Immature natural killer cell (primary cell): Measurements from ENCODE around the gene FAM120B. TPM values are rescaled to one million over a fixed set of nuclear protein-coding genes. Genes with fewer than 3 reads are reported as not detected.

ENCODE experiments used
- DNase-seq, 3 donors: peaks; one replicate each; pipeline ENCODE4 v3.0.0; 2022; ENCODE audit warnings: mixed read lengths in 1 of 3
- H3K27ac Mint-ChIP-seq, 6 donors: one replicate each; pipeline ENCODE4 v1.8.0; 2020; ENCODE audit warnings: mixed read lengths in 6 of 6, mild to moderate bottlenecking in 5 of 6, inconsistent platforms in 4 of 6, moderate library complexity in 3 of 6
- H3K27me3 Mint-ChIP-seq, 3 donors: one replicate each; pipeline ENCODE4 v1.8.0; 2020 to 2021; ENCODE audit warnings: low read depth in 3 of 3, mild to moderate bottlenecking in 3 of 3, mixed read lengths in 3 of 3, moderate library complexity in 3 of 3, inconsistent platforms in 1 of 3
- H3K36me3 Mint-ChIP-seq, 3 donors: one replicate each; pipeline ENCODE4 v1.8.0; 2020; ENCODE audit warnings: mixed read lengths in 3 of 3, inconsistent platforms in 2 of 3, mild to moderate bottlenecking in 2 of 3
- H3K4me1 Mint-ChIP-seq, 2 donors: one replicate each; pipeline ENCODE4 v1.8.0; 2020; ENCODE audit warnings: inconsistent platforms in 2 of 2, mild to moderate bottlenecking in 2 of 2, mixed read lengths in 2 of 2, moderate library complexity in 1 of 2
- H3K4me3 Mint-ChIP-seq, 5 donors: one replicate each; pipeline ENCODE4 v1.8.0; 2020; ENCODE audit warnings: mild to moderate bottlenecking in 5 of 5, mixed read lengths in 5 of 5, inconsistent platforms in 3 of 5, moderate library complexity in 3 of 5
- H3K9me3 Mint-ChIP-seq, 6 donors: one replicate each; pipeline ENCODE4 v1.8.0; 2020; ENCODE audit warnings: mild to moderate bottlenecking in 6 of 6, mixed read lengths in 6 of 6, inconsistent platforms in 4 of 6, moderate library complexity in 3 of 6
- polyA plus RNA-seq, 3 donors: library from polyadenylated mRNA; unstranded; fragments of 300-500 nt; fragmentation: Illumina TruSeq; gene quantifications; one replicate each; pipeline ENCODE4 v1.2.3, GENCODE V29; 2021

Gene FAM120B
- polyA plus RNA-seq, 3 donors from 2014 or later: 17.4 to 43.1 (median 26.2) TPM

DNA sequence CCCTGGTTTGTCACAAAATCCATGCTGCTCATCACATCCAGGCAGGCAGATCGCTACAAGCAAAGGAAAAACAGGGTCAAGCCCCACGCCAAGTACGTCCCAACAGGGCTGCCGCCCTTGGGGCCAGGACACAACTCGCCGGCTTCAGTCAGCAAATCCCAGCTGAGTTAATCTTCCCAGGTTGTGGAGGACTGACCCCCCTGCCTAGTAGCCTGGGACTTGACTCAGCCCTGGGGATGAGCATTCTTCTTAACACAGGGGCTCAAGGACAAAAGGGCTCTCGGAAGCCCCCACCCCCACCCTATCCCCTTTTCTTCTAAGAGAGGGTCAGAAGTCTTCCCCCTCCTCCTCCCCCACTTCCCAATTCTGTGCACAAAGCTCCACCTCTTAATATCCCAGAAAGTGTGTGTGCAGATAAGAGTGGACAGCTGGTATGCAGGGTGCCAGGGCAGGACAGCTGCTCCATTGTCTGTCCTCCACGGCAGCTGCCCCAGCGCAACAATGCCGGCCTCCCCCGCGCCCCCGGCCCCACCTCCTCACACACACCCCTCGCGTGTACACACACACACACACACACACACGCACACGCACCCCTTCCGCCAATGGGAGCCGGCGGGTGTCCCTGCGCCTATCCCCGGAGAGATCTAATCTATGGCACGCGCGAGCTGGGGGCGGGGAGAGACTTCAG is 20.2 kb upstream of the FAM120B start:
- Mint-ChIP-seq H3K27me3 (peaks cover 14 to 26% (median 26%) of the 10 kb centered on the region in 3 donors), H3K4me3 (peak overlapping the region in 2 of 5 donors; percentile 19 to 22), H3K4me1 (peaks cover 20 to 37% of the 10 kb centered on the region in 2 donors), H3K27ac (peak overlapping the region in 1 of 6 donors; percentile 15), H3K9me3 (no peaks in the 10 kb centered on the region), H3K36me3 (peaks cover 0 to 37% (median 4%) of the 10 kb centered on the region in 3 donors)
- no peak for DNase-seq

DNA sequence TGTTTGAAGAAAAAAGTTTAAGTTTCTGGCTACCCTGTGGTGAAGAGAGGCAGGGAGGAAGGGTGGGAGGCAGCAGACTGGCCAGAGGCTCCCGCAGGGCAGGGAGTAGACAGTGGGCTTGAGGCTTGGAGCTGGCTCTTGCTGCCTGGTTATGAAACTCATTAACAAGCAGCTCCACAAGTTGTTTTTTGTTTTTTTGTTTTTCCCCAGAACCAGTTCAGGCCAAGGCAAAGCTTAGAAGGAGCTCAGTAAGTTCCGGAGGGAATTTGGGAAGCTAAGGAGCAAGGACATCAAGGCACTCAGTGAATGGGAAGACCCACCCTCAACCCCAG is 19.7 kb upstream of the FAM120B start:
- Mint-ChIP-seq H3K9me3 (no peaks in the 10 kb centered on the region), H3K4me3 (peak overlapping the region in 2 of 5 donors; percentile 21 to 25), H3K4me1 (peaks cover 23 to 41% of the 10 kb centered on the region in 2 donors), H3K36me3 (peaks cover 0 to 37% (median 4%) of the 10 kb centered on the region in 3 donors), H3K27me3 (peaks cover 15 to 28% (median 26%) of the 10 kb centered on the region in 3 donors), H3K27ac (peak overlapping the region in 1 of 6 donors; percentile 15)
- DNase-seq: no peak

DNA sequence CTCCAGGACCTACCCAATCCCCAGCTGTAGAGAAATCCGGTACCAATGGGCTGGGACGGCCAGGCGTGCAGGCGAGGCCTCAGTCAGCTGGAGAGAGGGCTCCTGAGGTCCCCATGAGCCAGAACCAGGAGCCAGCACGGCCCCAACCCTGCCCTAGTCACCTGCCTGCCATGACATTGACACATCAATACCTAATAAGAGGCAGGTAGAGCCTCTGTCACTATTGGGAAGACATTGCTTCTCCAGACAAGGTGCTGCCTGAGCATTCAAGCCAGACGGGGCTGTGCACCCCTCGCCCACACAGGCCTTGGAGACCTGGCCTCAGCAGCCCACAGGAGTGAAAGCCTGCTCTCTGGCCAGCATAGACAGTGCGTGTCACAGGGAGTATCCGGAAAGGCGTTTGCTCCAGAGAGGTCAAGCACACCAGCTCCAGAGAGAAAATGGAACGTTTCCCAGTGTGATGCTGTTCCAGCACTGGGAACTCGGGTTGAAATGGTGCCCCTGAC is 19.1 kb upstream of the FAM120B start:
- H3K9me3 Mint-ChIP-seq: no peaks in the 10 kb centered on the region
- no peak for DNase-seq
- peaks cover 0 to 35% (median 4%) of the 10 kb centered on the region in 3 donors for H3K36me3 Mint-ChIP-seq
- peak overlapping the region in 3 of 5 donors; percentile 43 to 86 (median 52) for H3K4me3 Mint-ChIP-seq
- peaks cover 28 to 46% of the 10 kb centered on the region in 2 donors for H3K4me1 Mint-ChIP-seq
- H3K27me3 Mint-ChIP-seq: peaks cover 17 to 31% (median 29%) of the 10 kb centered on the region in 3 donors
- H3K27ac Mint-ChIP-seq: no peak overlapping the region

DNA sequence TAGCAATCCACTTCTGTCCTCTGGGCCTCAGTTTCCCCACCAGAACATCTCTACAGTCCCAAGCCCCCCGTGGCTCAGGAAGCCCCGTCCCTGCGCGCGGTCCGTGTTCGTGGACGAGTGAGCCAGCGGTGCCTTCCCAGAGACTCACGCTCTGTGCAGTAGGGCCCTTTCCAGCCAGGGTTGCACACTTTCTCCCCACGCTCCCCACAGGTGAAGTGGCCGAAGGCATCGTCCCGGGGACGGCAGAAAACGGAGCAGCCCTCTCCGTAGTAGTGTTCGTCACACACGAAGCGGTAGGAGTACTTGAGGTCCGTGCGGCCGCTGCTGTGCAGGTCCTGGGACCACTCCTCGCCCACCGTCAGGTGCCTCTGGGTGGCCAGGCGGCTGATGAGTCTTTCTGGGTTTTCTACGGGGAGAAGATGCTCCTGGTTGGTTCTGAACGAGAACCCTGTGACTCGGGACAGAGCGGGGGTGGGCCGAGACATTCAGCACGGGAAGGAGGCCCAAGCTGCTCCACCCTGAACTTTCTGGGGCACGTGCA is 18.4 kb upstream of the FAM120B start:
- peaks cover 32 to 53% of the 10 kb centered on the region in 2 donors for H3K4me1 Mint-ChIP-seq
- DNase-seq: no peak
- peak overlapping the region; percentile 80 to 91 (median 86) for H3K4me3 Mint-ChIP-seq
- H3K9me3 Mint-ChIP-seq: no peaks in the 10 kb centered on the region
- peaks cover 0 to 29% (median 4%) of the 10 kb centered on the region in 3 donors for H3K36me3 Mint-ChIP-seq
- H3K27me3 Mint-ChIP-seq: peaks cover 17 to 35% (median 34%) of the 10 kb centered on the region in 3 donors
- H3K27ac Mint-ChIP-seq: peak overlapping the region in 1 of 6 donors; percentile 86

DNA sequence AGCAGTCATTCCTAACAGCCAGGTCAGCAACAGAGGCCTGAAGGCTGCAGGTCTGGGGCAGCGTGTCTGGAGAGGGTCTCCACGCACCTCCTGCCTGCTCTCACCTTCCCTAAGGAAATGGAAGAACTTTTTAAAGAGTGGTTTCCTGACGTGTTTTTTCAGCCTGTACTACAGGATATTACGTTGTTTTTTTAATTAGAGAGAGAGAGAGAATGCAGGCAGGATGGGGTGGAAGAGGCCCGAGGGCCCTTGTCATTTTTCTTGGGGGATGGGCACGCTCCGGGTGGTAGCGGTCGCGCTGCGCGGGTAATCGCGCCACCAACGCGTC is 17.7 kb upstream of the FAM120B start:
- peaks cover 32 to 60% of the 10 kb centered on the region in 2 donors for H3K4me1 Mint-ChIP-seq
- peaks cover 0 to 29% (median 4%) of the 10 kb centered on the region in 3 donors for H3K36me3 Mint-ChIP-seq
- DNase-seq: no peak
- H3K27me3 Mint-ChIP-seq: peaks cover 17 to 38% (median 36%) of the 10 kb centered on the region in 3 donors
- peak overlapping the region in 5 of 6 donors; percentile 6 to 86 (median 73) for H3K27ac Mint-ChIP-seq
- H3K9me3 Mint-ChIP-seq: no peaks in the 10 kb centered on the region
- H3K4me3 Mint-ChIP-seq: peak overlapping the region; percentile 80 to 91 (median 86)

DNA sequence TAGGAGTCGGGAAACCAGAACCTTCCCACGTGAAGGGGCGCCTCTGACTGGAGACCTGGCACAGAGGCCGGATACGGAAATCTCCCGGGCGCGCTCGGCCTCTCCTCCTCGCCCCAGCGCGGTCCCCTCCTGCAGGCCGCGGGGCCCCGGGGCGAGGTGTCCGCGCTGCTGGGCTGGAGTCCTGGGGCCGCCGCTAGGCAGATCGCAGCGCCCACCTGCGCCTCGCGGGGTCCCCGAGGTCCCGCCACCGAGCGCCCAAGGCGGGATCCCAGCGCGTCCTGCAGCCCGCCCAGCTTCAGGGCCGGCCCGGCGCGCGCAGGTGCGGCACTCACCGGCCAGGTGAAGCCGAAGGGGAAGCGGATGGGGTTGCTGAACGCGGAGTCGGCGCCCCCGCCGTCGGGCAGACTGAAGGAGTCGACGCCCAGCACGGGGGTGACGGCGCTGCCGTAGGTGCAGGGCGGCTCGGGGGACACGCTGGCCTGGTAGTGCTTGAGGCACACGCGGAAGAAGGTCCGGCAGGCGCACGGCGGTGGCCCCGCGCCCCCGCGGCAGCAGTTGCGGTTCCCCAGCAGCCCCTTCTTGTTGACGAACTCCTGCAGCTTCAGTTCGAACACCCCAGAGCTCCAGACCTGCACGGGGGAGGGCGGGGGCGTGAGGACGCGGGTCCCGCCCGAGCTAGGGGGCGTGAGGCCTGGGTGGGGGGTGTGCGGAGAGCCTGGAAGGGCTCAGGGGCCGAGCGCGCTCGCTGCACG is 17.2 kb upstream of the FAM120B start:
- Mint-ChIP-seq H3K27ac (peak overlapping the region in 4 of 6 donors; percentile 57 to 86 (median 74)), H3K4me1 (peaks cover 34 to 65% of the 10 kb centered on the region in 2 donors), H3K9me3 (no peaks in the 10 kb centered on the region), H3K4me3 (peak overlapping the region; percentile 80 to 91 (median 86)), H3K27me3 (peaks cover 17 to 43% (median 38%) of the 10 kb centered on the region in 3 donors), H3K36me3 (peaks cover 0 to 26% (median 4%) of the 10 kb centered on the region in 3 donors)
- DNase-seq: peak in 2 of 3 donors; percentile 23 to 25

DNA sequence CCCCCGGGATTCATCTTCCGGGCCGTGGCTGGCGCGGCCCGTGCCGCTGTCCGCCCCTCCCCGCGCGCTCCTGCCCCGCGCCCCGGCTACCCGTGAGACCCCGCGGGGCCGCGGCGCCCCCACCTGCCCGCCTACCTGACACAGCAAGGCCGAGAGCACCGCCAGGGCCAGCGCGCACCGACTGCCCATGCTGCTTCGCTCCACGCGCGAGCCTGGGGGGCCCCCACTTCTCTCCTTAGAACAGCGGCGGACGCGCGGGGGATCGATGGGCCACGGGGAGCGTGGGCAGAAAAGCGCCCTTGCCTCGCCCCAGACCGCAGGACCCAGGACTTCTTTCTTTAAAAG is 16.6 kb upstream of the FAM120B start:
- Mint-ChIP-seq H3K27me3 (peaks cover 17 to 48% (median 43%) of the 10 kb centered on the region in 3 donors), H3K27ac (peak overlapping the region in 1 of 6 donors; percentile 38)

DNA sequence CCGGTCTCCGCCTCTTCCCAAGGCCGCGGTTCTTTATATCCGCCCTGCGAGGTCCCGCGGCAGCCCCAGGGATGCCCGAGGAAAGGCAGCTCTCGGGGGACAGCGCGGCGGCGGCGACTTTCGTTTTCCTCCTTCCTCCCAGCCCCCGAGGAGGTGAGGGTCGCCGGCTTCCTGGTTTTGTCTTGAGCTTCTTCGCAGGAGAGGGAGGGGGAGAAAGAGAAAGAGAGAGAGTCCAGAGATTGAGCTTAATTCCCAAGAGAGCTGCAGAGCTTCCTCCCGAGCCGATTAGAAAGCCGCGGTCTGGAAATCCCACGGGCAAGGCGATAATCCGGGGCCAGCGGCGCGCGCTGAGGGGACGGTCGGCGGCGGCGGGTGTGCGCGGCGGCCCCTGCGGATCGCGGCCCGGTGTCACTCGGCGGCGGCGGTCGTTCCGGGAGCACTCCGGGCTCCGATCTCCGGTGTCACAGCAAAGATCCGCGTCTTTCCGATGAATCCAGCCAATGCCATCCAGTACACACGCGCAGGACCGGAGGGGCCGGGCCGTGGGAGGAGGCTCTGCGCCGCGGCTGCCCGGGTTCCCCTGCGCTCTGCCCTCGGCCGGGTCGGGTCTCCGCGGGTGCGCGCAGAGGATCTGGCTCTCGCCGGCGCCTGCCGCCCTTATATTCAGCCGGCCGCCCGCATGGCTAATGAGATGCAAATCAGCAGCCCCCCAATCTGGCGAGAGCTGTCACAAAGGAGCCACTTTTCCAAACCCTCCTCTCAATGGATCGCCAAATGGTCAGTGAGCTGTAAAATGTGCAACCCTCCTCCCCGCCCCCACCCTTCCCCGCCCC is 16.0 kb upstream of the FAM120B start, which contains the start of gene DLL1:
Gene DLL1, minus strand, starts transcription at position 783 of the 833 bp plus-strand sequence. CDS start 939 bp downstream, outside the sequence.
- DNase-seq: peak; percentile 42 to 59 (median 50)
- H3K27me3 Mint-ChIP-seq: peaks cover 17 to 46% (median 44%) of the 10 kb centered on the region in 3 donors
- H3K4me3 Mint-ChIP-seq: peak within 1 kb of the TSS; percentile 91 to 95 (median 92)
- peak within 1 kb of the TSS in 3 of 6 donors; percentile 45 to 85 (median 65) for H3K27ac Mint-ChIP-seq
- H3K36me3 Mint-ChIP-seq: peaks cover 0 to 17% (median 4%) of the 10 kb centered on the region in 3 donors
- H3K9me3 Mint-ChIP-seq: no peaks in the 10 kb centered on the region
- peaks cover 43 to 69% of the 10 kb centered on the region in 2 donors for H3K4me1 Mint-ChIP-seq

More for the DNA sequence above, 16.6 kb upstream of the FAM120B start:
- Mint-ChIP-seq H3K9me3 (no peaks in the 10 kb centered on the region), H3K36me3 (peaks cover 0 to 22% (median 4%) of the 10 kb centered on the region in 3 donors), H3K4me3 (peak overlapping the region; percentile 91 to 95 (median 92)), H3K4me1 (peaks cover 39 to 71% of the 10 kb centered on the region in 2 donors)
- no peak for DNase-seq

DNA sequence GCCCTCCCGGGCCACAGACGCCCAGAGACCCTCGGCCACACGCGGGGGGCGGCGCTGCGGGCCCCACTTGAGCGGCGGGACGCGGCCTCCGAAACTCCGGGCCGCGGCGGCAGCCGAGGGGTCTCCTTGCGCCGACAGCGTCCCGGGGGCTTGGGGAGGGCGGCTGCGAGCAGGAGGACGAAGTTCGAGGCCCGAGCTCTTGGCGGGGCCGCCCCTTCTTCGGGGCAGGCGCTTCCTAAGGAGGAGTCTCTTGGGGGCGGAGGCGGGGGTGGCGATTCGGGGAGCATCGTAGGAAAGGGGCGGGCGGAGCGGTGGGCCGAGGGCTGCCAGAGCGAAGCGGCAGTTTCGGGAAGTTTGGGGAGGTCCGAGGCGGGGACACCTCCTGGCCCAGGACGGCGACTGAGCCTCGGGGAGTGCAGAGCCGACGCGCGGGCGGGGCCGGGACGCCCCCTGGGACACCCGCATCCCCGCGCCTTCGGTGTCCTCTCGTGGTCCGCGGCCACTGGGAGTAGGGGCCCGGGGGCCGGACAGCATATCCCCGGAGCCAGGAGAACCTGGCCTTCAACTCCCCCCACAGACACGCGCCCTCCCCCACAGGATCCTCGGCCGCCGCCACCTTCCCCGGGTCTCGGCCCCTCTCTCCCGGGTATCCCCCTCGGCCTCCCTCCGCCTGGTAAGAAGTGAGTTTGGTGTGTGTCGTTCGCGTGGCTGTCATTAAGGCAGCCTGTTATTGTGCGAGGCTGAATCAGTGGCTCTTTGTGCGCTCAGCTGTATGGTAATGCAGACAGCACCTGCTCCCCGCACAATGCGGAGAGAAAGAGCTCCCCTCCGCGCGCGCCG is 15.1 kb upstream of the FAM120B start:
- Mint-ChIP-seq H3K27me3 (peaks cover 15 to 48% (median 41%) of the 10 kb centered on the region in 3 donors), H3K4me1 (peaks cover 43 to 60% of the 10 kb centered on the region in 2 donors), H3K4me3 (peak overlapping the region; percentile 85 to 92 (median 89)), H3K27ac (peak overlapping the region in 3 of 6 donors; percentile 45 to 85 (median 65)), H3K36me3 (peaks cover 0 to 12% (median 4%) of the 10 kb centered on the region in 3 donors), H3K9me3 (no peaks in the 10 kb centered on the region)
- peak; percentile 39 to 53 (median 41) for DNase-seq

DNA sequence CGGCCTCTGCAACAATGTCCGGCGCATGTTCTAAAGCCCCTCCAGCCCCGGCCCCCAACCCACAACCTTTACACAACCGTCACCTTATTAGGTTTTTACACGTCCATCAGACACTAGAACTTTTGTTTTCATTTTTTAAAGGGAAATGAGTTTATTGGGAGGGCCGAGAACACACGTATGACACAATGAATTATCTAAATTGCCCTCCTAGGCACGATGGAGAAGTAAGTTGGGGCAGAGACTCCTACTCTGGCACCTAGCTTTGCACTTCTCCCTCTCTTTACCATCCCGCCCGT is 14.5 kb upstream of the FAM120B start:
- Mint-ChIP-seq H3K27me3 (peaks cover 15 to 46% (median 37%) of the 10 kb centered on the region in 3 donors), H3K4me3 (peak overlapping the region; percentile 81 to 89 (median 88)), H3K27ac (peak overlapping the region in 2 of 6 donors; percentile 65 to 85), H3K9me3 (no peaks in the 10 kb centered on the region), H3K4me1 (peaks cover 41 to 55% of the 10 kb centered on the region in 2 donors), H3K36me3 (peaks cover 0 to 7% (median 4%) of the 10 kb centered on the region in 3 donors)
- DNase-seq: no peak

DNA sequence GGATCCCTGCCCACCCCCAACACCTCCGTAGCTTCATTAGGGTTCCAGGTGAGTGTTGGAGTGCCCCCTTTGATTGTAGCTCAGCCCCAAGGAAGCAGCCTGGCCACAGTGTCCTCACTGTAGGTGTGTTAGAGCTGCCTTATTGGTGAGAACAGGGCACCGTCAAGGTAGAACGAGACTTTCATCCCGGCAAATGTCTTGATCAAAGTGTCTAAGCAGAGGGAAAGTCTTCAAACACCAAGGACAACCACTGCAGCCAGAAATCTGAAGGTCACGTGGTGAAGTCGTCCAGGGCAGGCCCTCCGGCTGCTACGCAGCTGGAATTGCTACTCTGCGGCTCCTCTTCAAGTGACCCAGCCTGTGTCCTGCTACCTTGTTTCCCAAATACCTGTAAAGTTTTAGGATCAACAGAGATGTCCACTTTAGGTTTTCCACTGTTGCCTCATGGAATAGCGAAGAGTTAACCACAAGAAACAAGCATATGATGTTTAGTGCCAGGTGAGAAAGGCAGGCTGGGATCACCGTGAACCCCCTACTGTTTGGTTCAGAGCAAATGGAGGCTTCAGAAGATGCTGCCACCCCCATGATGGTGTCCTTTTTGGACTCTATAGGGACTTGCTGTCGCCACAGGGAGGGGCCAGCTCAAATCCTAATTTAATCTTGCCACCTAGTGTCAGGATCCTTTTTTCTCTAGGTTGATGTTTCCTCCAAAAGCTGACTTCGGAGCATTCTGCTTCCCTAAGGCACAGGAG is 14.0 kb upstream of the FAM120B start:
- peaks cover 15 to 49% (median 39%) of the 10 kb centered on the region in 3 donors for H3K27me3 Mint-ChIP-seq

More for the DNA sequence above, 14.0 kb upstream of the FAM120B start:
- Mint-ChIP-seq H3K4me3 (peak overlapping the region; percentile 81 to 89 (median 88)), H3K36me3 (peaks cover 0 to 7% (median 4%) of the 10 kb centered on the region in 3 donors), H3K27ac (peak overlapping the region in 1 of 6 donors; percentile 85), H3K4me1 (peaks cover 43 to 54% of the 10 kb centered on the region in 2 donors), H3K9me3 (no peaks in the 10 kb centered on the region)
- no peak for DNase-seq
